ENCODE results near the gene DUSP2. TPM values are rescaled to one million over a fixed set of nuclear protein-coding genes. Genes with fewer than 3 reads are reported as not detected.
"Not testable (repeated sequence)": the region's sequence is repeated elsewhere in the genome, so short reads cannot be mapped to it uniquely, and the experiment has no call there.

Gene DUSP2
- total RNA-seq, 1 experiment from 2014 or later: 21.1 TPM

DNA sequence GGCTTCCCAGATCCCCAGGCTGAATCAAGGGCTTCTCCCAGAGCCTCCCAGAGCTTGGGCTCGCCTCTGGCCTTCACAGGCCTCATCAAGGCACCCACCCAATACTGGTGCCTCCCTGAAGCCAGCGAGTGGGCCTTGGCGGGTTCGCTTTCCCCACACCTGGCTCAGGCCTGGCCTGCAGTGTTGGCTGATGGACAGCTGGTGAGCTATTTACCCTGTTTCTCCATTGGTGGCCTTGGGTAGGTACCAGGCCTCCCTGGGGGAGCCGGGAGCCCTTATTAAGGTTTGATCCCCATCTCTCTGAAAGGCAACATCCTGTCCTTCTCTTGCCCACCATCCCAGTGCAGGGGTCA, 18.2 kb upstream of the DUSP2 start:
- no peak for DNase-seq (ENCODE audit: low read depth)

- no peak for DNase-seq (ENCODE audit: low read depth)
Measured at GRCh38 chr2:96161898-96162297, 16.7 kb upstream of the DUSP2 start.

GRCh38 chr2:96160366-96160765, 15.1 kb upstream of the DUSP2 start:
- not testable (repeated sequence) for DNase-seq (ENCODE audit: low read depth)

DNA sequence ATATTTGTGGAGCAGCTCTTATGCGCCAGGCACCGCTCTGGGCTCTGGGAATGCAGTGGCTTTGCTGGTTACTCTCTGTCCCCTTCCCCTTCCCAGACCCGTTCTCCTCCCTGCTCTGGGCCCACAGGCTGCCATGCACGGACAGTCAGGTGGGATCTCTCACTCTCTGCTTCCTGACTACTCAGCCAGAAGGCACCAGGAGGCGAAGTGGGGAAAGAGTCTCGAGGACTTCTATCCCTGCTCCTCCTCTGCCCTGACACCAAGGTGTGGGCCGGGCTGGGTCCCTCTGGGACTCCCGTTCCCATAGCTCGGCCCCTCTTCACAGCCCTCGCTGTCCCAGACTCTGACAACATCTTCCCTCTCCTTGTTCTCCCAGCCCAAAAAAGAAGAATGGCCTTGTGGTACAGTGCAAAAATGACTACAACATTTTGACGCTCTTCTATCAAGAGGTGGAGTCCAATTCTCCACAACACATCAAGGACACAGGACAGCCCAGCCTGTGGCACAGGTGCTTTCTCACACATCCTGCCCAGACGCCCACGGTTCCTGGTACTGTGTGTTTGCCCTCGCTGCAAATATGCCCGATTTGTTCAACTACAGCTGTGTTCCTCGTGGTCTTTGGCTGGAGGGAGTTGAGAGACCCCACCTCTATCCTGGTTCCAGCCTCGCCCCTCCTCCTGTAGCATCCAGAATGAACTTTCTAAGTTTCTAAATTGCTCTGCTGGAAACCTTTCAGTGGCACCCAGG, 14.0 kb upstream of the DUSP2 start:
- no peak for DNase-seq (ENCODE audit: low read depth)

GRCh38 chr2:96158554-96158940, 13.3 kb upstream of the DUSP2 start:
- DNase-seq (ENCODE audit: low read depth): no peak

GRCh38 chr2:96157649-96158553, 12.7 kb upstream of the DUSP2 start:
- DNase-seq (ENCODE audit: low read depth): peak; percentile 65

DNA sequence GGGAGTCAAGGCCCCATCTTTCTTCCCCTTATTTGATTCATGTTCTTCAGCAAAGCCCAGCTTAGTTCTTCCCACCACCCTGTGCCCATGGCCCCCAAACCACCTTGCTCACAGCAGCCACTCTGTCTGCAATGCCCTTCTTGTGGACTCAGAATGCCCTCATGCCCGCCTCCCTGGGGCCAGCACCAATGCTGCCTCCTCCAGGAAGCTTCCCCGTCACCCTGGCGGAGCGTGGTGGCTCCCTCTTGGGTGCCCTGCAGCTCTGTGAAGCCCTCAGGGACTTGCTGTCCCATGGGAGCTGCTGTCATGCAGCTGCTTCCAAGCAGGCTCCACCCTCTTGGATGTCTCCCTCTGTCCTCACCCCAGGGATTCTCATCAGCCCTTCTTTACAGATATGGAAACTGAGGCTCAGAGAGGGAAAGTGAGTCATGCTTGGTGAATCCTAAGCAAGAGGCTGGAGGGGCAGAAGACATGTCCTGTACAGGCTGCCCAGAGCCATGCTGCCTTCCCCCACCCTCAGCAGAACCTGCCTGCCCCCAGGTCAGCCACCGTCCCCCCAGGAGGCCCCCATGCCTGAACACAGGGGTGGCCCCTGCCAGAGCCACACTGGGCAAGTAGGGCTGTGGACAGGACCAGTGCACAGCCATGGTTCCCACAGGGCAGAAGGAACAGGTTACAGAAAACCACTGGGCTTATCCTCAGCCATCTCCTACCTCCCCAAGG, 11.8 kb upstream of the DUSP2 start:
- DNase-seq (ENCODE audit: low read depth): no peak

GRCh38 chr2:96156011-96156820, 11.0 kb upstream of the DUSP2 start:
- DNase-seq (ENCODE audit: low read depth): no peak

DNA sequence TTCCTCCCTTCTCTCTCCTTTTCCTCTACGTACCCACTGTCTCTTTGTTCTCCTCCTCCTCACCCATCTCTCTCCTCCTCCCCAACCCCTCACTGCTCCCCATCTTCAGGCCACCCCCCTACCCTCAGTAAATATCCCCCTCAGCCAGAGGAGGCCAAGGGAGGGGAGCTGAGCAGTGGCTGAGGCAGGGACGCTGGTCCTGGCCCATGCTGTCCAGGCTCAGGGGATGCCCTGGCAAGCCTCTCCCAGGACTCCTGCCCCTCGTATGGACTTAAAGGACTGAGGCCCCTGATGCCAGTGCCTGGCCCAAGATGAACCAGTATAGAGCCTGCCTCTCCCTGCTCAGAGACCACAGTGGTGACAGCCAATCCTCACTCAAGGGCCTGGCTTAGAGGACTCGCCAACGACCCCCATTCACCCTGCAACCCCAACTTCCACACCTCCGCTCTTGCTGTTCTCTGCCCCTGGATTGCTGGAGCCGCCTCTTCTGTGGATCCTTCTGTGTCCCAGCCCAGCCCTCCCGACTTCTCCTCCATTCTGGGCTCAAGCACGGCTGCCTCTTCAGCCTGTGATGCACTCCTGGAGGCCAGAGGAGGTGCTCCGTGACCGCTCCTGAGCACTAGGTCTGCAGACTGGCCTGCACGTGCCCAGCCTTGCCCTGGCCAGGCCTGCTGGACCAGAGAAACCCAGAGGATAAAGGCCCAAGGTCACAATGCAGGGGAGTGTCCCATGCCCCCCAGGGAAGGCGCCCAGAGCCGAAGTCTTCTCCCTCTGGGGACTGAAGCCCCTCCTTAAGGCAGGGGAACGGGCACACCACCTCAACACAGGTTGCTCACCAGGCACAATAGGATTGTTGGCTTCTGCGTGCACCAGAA, 9.5 kb upstream of the DUSP2 start:
- DNase-seq (ENCODE audit: low read depth): no peak

DNA sequence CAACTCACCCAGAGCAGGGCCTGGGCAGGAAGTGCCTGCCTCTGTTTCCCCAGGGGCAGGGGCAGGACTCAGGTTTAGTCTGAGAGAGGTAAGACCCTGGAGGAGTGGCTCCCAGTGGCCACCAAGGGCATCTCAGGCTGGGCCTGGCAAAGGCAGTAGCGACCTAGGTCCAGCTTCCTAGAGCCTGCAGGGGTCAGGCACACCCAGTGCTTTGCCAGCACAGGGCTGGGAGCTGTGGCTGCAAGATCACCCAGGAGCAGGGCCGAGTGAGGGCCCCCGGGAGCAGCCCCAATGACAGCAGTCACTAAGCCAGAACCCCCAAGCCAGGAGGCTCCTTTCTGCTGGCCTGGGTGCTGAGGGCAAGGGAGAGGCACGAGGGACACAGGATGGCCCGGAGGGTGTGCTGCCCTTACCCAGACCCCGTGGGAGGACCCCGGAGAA, 8.8 kb upstream of the DUSP2 start:
- no peak for DNase-seq (ENCODE audit: low read depth)

DNA sequence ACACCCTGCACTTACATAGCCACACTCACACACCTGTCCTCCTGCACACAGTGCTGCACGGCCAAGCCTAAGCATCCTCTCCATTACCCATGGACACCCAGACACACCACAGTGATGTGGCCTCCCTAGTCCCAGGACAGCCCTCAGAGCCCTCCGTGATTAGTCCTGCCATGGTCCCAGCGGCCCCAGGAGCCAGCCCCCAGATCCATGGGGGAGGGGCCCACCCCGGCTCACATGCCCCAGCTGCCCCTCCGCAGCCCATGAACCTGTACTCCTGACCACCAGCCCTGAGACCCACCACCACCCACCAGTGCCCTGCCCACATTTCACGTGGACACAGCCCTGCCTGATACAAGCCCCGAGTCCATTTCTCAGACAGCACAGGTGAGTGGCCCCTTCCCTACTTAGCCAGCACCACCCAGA, 8.1 kb upstream of the DUSP2 start:
- no peak for DNase-seq (ENCODE audit: low read depth)

GRCh38 chr2:96152304-96153161, 7.3 kb upstream of the DUSP2 start:
- no peak for DNase-seq (ENCODE audit: low read depth)

GRCh38 chr2:96151595-96152303, 6.5 kb upstream of the DUSP2 start:
- no peak for DNase-seq (ENCODE audit: low read depth)

DNA sequence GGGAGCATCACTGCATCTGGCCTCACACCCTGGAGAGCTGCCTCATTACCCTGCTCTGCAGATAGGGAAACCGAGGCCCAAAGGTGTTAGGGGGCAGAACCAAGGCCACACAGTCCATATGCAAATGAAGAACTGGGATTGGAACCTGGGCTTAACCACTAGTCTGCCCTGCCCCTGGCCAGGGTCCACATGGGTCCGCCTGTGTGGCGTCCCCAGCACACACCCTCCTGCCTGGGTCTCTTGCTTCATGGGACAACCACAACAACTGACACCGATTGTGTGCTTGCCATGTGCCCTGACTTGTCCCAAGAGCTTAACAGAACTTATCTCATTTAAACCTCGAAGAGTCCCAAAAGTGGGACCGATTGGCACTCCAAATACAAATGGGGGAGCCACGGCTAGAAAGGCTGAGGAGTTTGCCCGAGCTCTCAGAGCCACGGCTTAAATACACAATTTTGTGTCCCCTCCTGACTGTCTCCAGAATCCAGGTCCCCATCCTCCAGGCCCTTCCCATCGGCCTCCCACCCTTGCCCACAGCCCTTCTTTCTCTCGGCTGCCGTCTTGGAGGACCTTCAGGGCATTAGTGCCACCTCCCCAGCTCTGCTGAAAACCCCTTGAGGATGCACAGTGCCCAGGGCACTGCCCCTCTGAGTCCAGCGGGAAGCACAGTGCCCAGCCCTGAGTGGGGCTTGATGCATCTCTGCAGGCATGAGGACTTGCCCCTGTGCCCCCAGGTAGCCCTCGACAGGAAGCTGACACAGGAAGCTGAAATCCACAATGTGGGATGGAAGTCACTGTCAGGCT, 5.8 kb upstream of the DUSP2 start:
- no peak for DNase-seq (ENCODE audit: low read depth)

GRCh38 chr2:96150007-96150640, 4.9 kb upstream of the DUSP2 start:
- DNase-seq (ENCODE audit: low read depth): no peak

DNA sequence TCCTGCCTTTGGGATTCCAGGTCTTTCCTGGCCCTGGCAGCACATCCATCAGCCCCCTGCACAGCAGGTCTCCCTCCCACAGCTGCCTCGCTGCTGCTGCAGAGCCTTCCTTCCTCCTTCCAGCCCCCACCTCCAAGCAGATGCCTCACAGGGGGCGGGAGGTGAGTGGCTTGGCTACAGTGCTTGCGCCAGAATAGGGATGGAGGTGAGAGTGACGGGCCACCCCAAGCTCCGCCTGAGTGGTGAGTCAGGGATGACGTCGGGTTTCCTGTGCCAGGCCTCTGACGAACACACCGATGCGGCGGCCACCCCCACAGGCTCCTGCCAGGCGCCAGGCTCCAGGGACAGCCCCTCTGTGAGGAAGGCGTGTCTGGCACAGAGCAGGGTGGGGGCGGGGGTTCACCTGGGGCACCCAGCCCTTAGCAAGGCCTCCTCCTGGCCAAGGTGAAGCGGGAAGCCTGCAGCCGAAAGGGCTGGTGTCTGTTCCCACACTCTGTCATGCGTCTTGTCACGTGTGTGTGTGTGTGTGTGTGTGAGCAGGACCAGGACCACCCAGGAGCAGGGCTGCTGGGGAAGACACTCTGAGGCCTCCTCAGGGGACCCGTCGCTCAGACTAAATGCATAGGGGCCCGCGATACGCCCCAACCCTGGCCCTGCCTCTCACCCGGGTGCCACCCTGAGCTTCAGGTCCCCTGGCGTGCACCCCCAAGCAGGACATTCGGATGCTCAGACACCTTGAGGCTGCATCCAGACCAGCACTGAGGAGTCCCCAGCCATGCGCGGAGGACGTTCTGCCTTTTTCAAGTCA, 3.4 kb upstream of the DUSP2 start:
- DNase-seq (ENCODE audit: low read depth): peak; percentile 92

Data from Daoy (cell line).